ENCODE data around the gene RAB34. TPM values are rescaled to one million over a fixed set of nuclear protein-coding genes. Genes with fewer than 3 reads are reported as not detected.

RAB34 gene
- total and polyA plus RNA-seq, 2 donors (not counting 1 experiment from before 2014, with no cell fraction given), result 17.1 to 18.0 TPM

GRCh38 chr17:28751600-28752366 is 34.1 kb upstream of the RAB34 start:
- intact Hi-C loops (cut with micrococcal nuclease), result loop anchor here (5.0 kb wide), 1 partner anchor 34 kb away; the partner anchor contains the start of genes RAB34 and RPL23A
- Histone ChIP-seq H3K4me3 (ENCODE audit: control extremely low read depth in 1 of 5, extremely low read depth in 1 of 5, insufficient read depth in 1 of 5, low read depth in 2 of 5, low read length in 4 of 5) (no peak overlapping the region), H3K9ac (ENCODE audit: low read length) (no peak overlapping the region), H3K36me3 (replicated peaks in 1 of 2; ENCODE audit: control extremely low read depth in 1 of 2, control insufficient read depth in 1 of 2, extremely low read depth in 1 of 2, insufficient read depth in 2 of 2, low read length in 1 of 2) (peaks cover 0 to 53% of the 10 kb centered on the region in 2 experiments), H3K4me1 (ENCODE audit: control insufficient read depth in 2 of 2, insufficient read depth in 2 of 2, low read length in 2 of 2) (peaks cover 18 to 20% of the 10 kb centered on the region in 2 donors), H3K27ac (ENCODE audit: low read length in 2 of 2) (no peak overlapping the region), H3K4me2 (replicated peaks; ENCODE audit: low read depth, low read length, poor library complexity, severe bottlenecking) (no peak overlapping the region), H2AFZ (ENCODE audit: insufficient read depth, low read depth, low read length, poor library complexity, severe bottlenecking) (no peak overlapping the region), H3K79me2 (ENCODE audit: control insufficient read depth, insufficient read depth, low read length) (peaks cover 48% of the 10 kb centered on the region), H3K27me3 (replicated peaks in 1 of 4; ENCODE audit: control extremely low read depth in 1 of 4, control insufficient read depth in 3 of 4, insufficient read depth in 4 of 4, low read length in 3 of 4) (no peaks in the 10 kb centered on the region), H3K9me3 (ENCODE audit: control extremely low read depth in 1 of 3, control insufficient read depth in 2 of 3, insufficient read depth in 1 of 3, low read length in 2 of 3) (no peaks in the 10 kb centered on the region), H4K20me1 (ENCODE audit: control insufficient read depth, insufficient read depth, low read length, poor library complexity, severe bottlenecking) (peaks cover 57% of the 10 kb centered on the region)
- peaks cover 29% of the 10 kb centered on the region for H3K4me1 Mint-ChIP-seq
- ChIA-PET POLR2A (interaction anchor here (0.6 to 16.2 kb wide), 7 partner anchors 11 to 200 kb away, joined by 3 to 511 read pairs (median 4); partner anchors contain the start of genes NEK8 and TLCD1), CTCF (interaction anchor here (0.7 to 18.9 kb wide), 6 partner anchors 10 to 214 kb away, joined by 3 to 1020 read pairs (median 20); partner anchors contain the start of genes DHRS13, NEK8, RPL23A and TLCD1)
- H3K4me3 Mint-ChIP-seq, result no peak overlapping the region
- no peaks in the 10 kb centered on the region for H3K9me3 Mint-ChIP-seq (ENCODE audit: insufficient read depth)
- TF ChIP-seq EZH2 (IDR thresholded peaks at IDR 0.05; ENCODE audit: borderline replicate concordance, insufficient read depth, low read depth, low read length, poor library complexity, severe bottlenecking), result no peak
- no peak for TF ChIP-seq CTCF (IDR thresholded peaks at IDR 0.05)
- 100% methylated on average over 6 of the region's 10 CpGs for WGBS (ENCODE audit: insufficient coverage)
- DNase-seq (no peak), ATAC-seq (ENCODE audit: low read depth) (no peak)
- no peak overlapping the region for H3K27ac Mint-ChIP-seq
- no peaks in the 10 kb centered on the region for H3K27me3 Mint-ChIP-seq
